ENCODE measurements around the gene PLCH2.
A peak's percentile ranks its signal among the peaks of the same experiment; 100 is the strongest.

PLCH2 gene

GRCh38 chr1:2513939-2514652 is 38.0 kb downstream of the PLCH2 start:
- no peak for TF ChIP-seq Cebpa-rat (IDR thresholded peaks at IDR 0.05)
- Histone ChIP-seq H3K36me3 (peaks cover 97% of the 10 kb centered on the region), H3K4me3 (no peak overlapping the region), H3K9me3 (no peaks in the 10 kb centered on the region), H3K4me1 (peaks cover 41% of the 10 kb centered on the region), H3K4me2 (no peak overlapping the region), H3K27me3 (no peaks in the 10 kb centered on the region), H3K27ac (no peak overlapping the region), H4K20me1 (peaks cover 76% of the 10 kb centered on the region), H3K9ac (no peak overlapping the region)

GRCh38 chr1:2514863-2515762 is 39.0 kb downstream of the PLCH2 start:
- Histone ChIP-seq H3K4me3 (no peak overlapping the region), H3K27me3 (no peaks in the 10 kb centered on the region), H3K36me3 (peaks cover 95% of the 10 kb centered on the region), H3K4me2 (no peak overlapping the region), H4K20me1 (peaks cover 76% of the 10 kb centered on the region), H3K4me1 (peaks cover 51% of the 10 kb centered on the region), H3K9me3 (no peaks in the 10 kb centered on the region), H3K27ac (no peak overlapping the region), H3K9ac (no peak overlapping the region)
- no peak for TF ChIP-seq Cebpa-rat (IDR thresholded peaks at IDR 0.05)

GRCh38 chr1:2515763-2516080 is 39.6 kb downstream of the PLCH2 start:
- no peak overlapping the region for H3K4me3 ChIP-seq
- H3K36me3 ChIP-seq: peaks cover 94% of the 10 kb centered on the region
- no peak overlapping the region for H3K4me2 ChIP-seq
- H3K27me3 ChIP-seq: no peaks in the 10 kb centered on the region
- H3K9me3 ChIP-seq: no peaks in the 10 kb centered on the region
- H3K9ac ChIP-seq: no peak overlapping the region
- no peak for TF ChIP-seq Cebpa-rat (IDR thresholded peaks at IDR 0.05)
- no peak overlapping the region for H3K27ac ChIP-seq
- peaks cover 56% of the 10 kb centered on the region for H3K4me1 ChIP-seq
- H4K20me1 ChIP-seq: peaks cover 78% of the 10 kb centered on the region

GRCh38 chr1:2516124-2516523 is 40.0 kb downstream of the PLCH2 start:
- Histone ChIP-seq H3K4me1 (peaks cover 60% of the 10 kb centered on the region), H4K20me1 (peaks cover 82% of the 10 kb centered on the region), H3K4me3 (no peak overlapping the region), H3K36me3 (peaks cover 94% of the 10 kb centered on the region), H3K27me3 (no peaks in the 10 kb centered on the region), H3K9ac (no peak overlapping the region), H3K9me3 (no peaks in the 10 kb centered on the region), H3K27ac (no peak overlapping the region), H3K4me2 (no peak overlapping the region)
- TF ChIP-seq Cebpa-rat (IDR thresholded peaks at IDR 0.05): no peak

- Histone ChIP-seq H3K4me2 (peak overlapping the region; percentile 79), H3K9me3 (no peaks in the 10 kb centered on the region), H3K9ac (peak overlapping the region; percentile 34; the same call in 1 of the 2 replicates), H3K4me1 (peaks cover 68% of the 10 kb centered on the region), H4K20me1 (peaks cover 86% of the 10 kb centered on the region), H3K4me3 (no peak overlapping the region), H3K27me3 (no peaks in the 10 kb centered on the region), H3K27ac (peak overlapping the region; percentile 35; the same call in 1 of the 2 replicates), H3K36me3 (peaks cover 92% of the 10 kb centered on the region)
- no peak for TF ChIP-seq Cebpa-rat (IDR thresholded peaks at IDR 0.05)
These were observed 40.9 kb downstream of the PLCH2 start for GRCh38 chr1:2516946-2517345.

- H3K27me3 ChIP-seq: no peaks in the 10 kb centered on the region
- H3K4me2 ChIP-seq: peak overlapping the region; percentile 79
- H3K9me3 ChIP-seq: no peaks in the 10 kb centered on the region
- H3K36me3 ChIP-seq: peaks cover 82% of the 10 kb centered on the region
- 0 out of 2 replicates have a peak overlapping the region, but pooled peaks have one; percentile 35 for H3K27ac ChIP-seq
- H3K4me3 ChIP-seq: no peak overlapping the region
- no peak overlapping the region for H3K9ac ChIP-seq
- peaks cover 69% of the 10 kb centered on the region for H3K4me1 ChIP-seq
- H4K20me1 ChIP-seq: peaks cover 86% of the 10 kb centered on the region
- no peak for TF ChIP-seq Cebpa-rat (IDR thresholded peaks at IDR 0.05)
These were observed 41.9 kb downstream of the PLCH2 start for GRCh38 chr1:2517966-2518365.

GRCh38 chr1:2518528-2518927 is 42.4 kb downstream of the PLCH2 start:
- 0 out of 2 replicates have a peak overlapping the region, but pooled peaks have one; percentile 6 for H3K9ac ChIP-seq
- H3K27ac ChIP-seq: peak overlapping the region; percentile 35
- peaks cover 77% of the 10 kb centered on the region for H3K36me3 ChIP-seq

GRCh38 chr1:2519029-2519685 is 43.1 kb downstream of the PLCH2 start:
- H3K9me3 ChIP-seq: no peaks in the 10 kb centered on the region
- peaks cover 75% of the 10 kb centered on the region for H3K36me3 ChIP-seq
- peaks cover 88% of the 10 kb centered on the region for H4K20me1 ChIP-seq
- TF ChIP-seq Cebpa-rat (IDR thresholded peaks at IDR 0.05): no peak
- H3K4me2 ChIP-seq: peak overlapping the region; percentile 79
- peaks cover 78% of the 10 kb centered on the region for H3K4me1 ChIP-seq
- peak overlapping the region; percentile 19; the same call in 1 of the 2 replicates for H3K9ac ChIP-seq
- H3K27me3 ChIP-seq: no peaks in the 10 kb centered on the region
- H3K4me3 ChIP-seq: no peak overlapping the region
- H3K27ac ChIP-seq: peak overlapping the region; percentile 68

More at GRCh38 chr1:2518528-2518927, 42.4 kb downstream of the PLCH2 start:
- H3K4me3 ChIP-seq: no peak overlapping the region
- peak overlapping the region; percentile 79 for H3K4me2 ChIP-seq
- H3K4me1 ChIP-seq: peaks cover 72% of the 10 kb centered on the region
- H3K27me3 ChIP-seq: no peaks in the 10 kb centered on the region
- no peak for TF ChIP-seq Cebpa-rat (IDR thresholded peaks at IDR 0.05)
- H4K20me1 ChIP-seq: peaks cover 86% of the 10 kb centered on the region
- no peaks in the 10 kb centered on the region for H3K9me3 ChIP-seq

GRCh38 chr1:2519729-2520128 is 43.6 kb downstream of the PLCH2 start:
- H3K27ac ChIP-seq: peak overlapping the region; percentile 68
- peaks cover 72% of the 10 kb centered on the region for H3K36me3 ChIP-seq
- no peaks in the 10 kb centered on the region for H3K9me3 ChIP-seq
- H3K9ac ChIP-seq: peak overlapping the region; percentile 19; the same call in 1 of the 2 replicates
- TF ChIP-seq Cebpa-rat (IDR thresholded peaks at IDR 0.05): no peak
- peaks cover 84% of the 10 kb centered on the region for H3K4me1 ChIP-seq
- H3K27me3 ChIP-seq: no peaks in the 10 kb centered on the region
- H3K4me2 ChIP-seq: peak overlapping the region; percentile 79
- H4K20me1 ChIP-seq: peaks cover 94% of the 10 kb centered on the region
- H3K4me3 ChIP-seq: no peak overlapping the region
